Astrocyte (in vitro differentiated cells and primary cell): ENCODE data around the gene BCKDHB.

Experiments used
- CTCF ChIP-seq: IDR thresholded peaks from 2 replicates; pipeline ENCODE4 v1.5.1; 2011; ENCODE audit warnings: low read depth, mild to moderate bottlenecking, inconsistent platforms, low read length, moderate library complexity; ENCODE audit not compliant: insufficient read depth
- EZH2 ChIP-seq: IDR thresholded peaks from 2 replicates; pipeline ENCODE4 v1.6.1; 2012; ENCODE audit warnings: mild to moderate bottlenecking, low read length, inconsistent platforms; ENCODE audit not compliant: insufficient read depth

DNA sequence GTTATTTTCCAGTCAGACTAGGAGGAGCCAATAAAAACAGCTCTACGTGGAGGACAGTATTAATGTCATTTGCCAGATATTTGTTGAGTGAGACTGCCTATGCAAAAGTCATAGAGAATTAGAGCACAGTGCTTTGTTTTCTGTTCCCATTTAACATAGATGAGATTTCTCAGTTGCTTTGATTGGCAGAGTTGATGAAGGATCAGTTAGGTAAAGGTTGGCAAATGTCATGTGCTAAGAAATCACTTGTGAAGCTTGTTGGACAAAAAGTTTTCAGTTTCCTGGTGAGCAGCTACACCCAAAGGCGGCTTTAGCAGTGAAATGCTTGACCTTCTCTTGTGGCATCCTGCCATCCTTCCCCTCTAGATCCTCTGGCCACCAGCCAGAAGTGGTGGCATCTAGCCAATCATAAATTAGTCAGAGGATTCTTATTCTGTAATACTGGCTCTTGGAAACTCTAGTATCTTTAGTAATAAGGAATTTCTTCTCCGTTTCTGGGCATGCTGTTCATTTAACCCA lies 37.0 kb downstream of the BCKDHB start:
- TF ChIP-seq CTCF (no peak), EZH2 (no peak)
